ENCODE data around the gene B3GAT1. TPM values are rescaled to one million over a fixed set of nuclear protein-coding genes. Genes with fewer than 3 reads are reported as not detected.
A peak's percentile ranks its signal among the peaks of the same experiment; 100 is the strongest.

Gene B3GAT1
- total RNA-seq, 1 experiment from 2014 or later: 34.3 TPM

- peaks cover 3 to 4% of the 10 kb centered on the region in 2 experiments; a peak in 1 of 4 replicates for H3K4me1 Mint-ChIP-seq
- no peak overlapping the region for H2BK20ac ChIP-seq (ENCODE audit: low read depth, low read length, poor library complexity, severe bottlenecking)
- H3K27me3 ChIP-seq (ENCODE audit: insufficient read depth, low read length): no peaks in the 10 kb centered on the region
- no peak overlapping the region for H2BK12ac ChIP-seq (ENCODE audit: insufficient read length, low read depth, low read length)
- H4K5ac ChIP-seq (ENCODE audit: insufficient read length, low read depth, low read length): no peak overlapping the region
- H2AK5ac ChIP-seq (ENCODE audit: insufficient read length, low read length): no peak overlapping the region
- H3K23ac ChIP-seq (ENCODE audit: insufficient read length, low read depth, low read length): no peak overlapping the region
- no peak for TF ChIP-seq CTCF (conservative IDR thresholded peaks at IDR 0.05)
- H4K20me1 ChIP-seq (ENCODE audit: control insufficient read depth, insufficient read depth, insufficient read length): no peaks in the 10 kb centered on the region
- peak overlapping the region in 2 of 3 experiments; percentile 61 to 93; a peak in 2 of 7 replicates for H3K27ac Mint-ChIP-seq
- H2BK5ac ChIP-seq (ENCODE audit: insufficient read length, low read length): no peak overlapping the region
- H2AFZ ChIP-seq (ENCODE audit: low read length): no peak overlapping the region
- H3K9ac ChIP-seq (ENCODE audit: extremely low read depth, insufficient read length, low read length): no peak overlapping the region
- no peak overlapping the region for H3K18ac ChIP-seq (ENCODE audit: insufficient read length, low read depth, low read length)
- no peaks in the 10 kb centered on the region for H3K23me2 ChIP-seq (ENCODE audit: insufficient read length, low read depth, low read length, poor library complexity, severe bottlenecking)
- no peaks in the 10 kb centered on the region for H3K9me3 ChIP-seq (ENCODE audit: control insufficient read depth, low read depth, low read length)
- H3K27me3 Mint-ChIP-seq (ENCODE audit: low read depth): no peaks in the 10 kb centered on the region
- H3K9me3 Mint-ChIP-seq: no peaks in the 10 kb centered on the region
- no peak overlapping the region for H3K27ac ChIP-seq (ENCODE audit: insufficient read length, low read depth, low read length)
- no peaks in the 10 kb centered on the region; the same call in 1 of the 2 replicates for H3K79me2 ChIP-seq (ENCODE audit: insufficient read depth, low read length)
- H2BK15ac ChIP-seq (ENCODE audit: low read depth, low read length): no peak overlapping the region
- H3K79me1 ChIP-seq (ENCODE audit: insufficient read depth, low read depth, low read length, poor library complexity, severe bottlenecking): no peaks in the 10 kb centered on the region
- no peak overlapping the region for H3K4me2 ChIP-seq (ENCODE audit: insufficient read depth, insufficient read length, low read length)
- H3K14ac ChIP-seq (ENCODE audit: insufficient read depth, low read length): no peak overlapping the region; the same call in 1 of the 2 replicates
- H3K4ac ChIP-seq (ENCODE audit: low read depth, low read length): no peak overlapping the region
- no peak overlapping the region for H3K56ac ChIP-seq (ENCODE audit: insufficient read length, low read depth, low read length)
- H3K4me3 Mint-ChIP-seq: no peak overlapping the region
- no peak overlapping the region for H3T11ph ChIP-seq (ENCODE audit: low read length)
- no peak overlapping the region for H2BK120ac ChIP-seq (ENCODE audit: low read depth, low read length, poor library complexity, severe bottlenecking)
- no peak overlapping the region for H4K8ac ChIP-seq (replicated peaks; ENCODE audit: insufficient read length, low read depth, low read length)
- peaks cover 5 to 12% (median 11%) of the 10 kb centered on the region in 3 experiments; a peak in 5 of 7 replicates for H3K36me3 Mint-ChIP-seq (ENCODE audit: insufficient read depth in 1 of 3, low read depth in 3 of 3)
- WGBS (ENCODE audit: extremely low coverage, insufficient read length, low lambda C conversion rate): no CpG with 5 or more reads among the region's 10 CpGs
- H3K4me1 ChIP-seq (ENCODE audit: insufficient read depth, low read length): no peaks in the 10 kb centered on the region
- no peak for DNase-seq
- H4K91ac ChIP-seq (ENCODE audit: insufficient read length, low read depth, low read length): no peak overlapping the region
These were observed 17.7 kb downstream of the B3GAT1 start for GRCh38 chr11:134394311-134394710.
